ENCODE measurements around the gene OR9Q1. TPM values are rescaled to one million over a fixed set of nuclear protein-coding genes. Genes with fewer than 3 reads are reported as not detected.
"Not testable (repeated sequence)": the region's sequence is repeated elsewhere in the genome, so short reads cannot be mapped to it uniquely, and the experiment has no call there.

Gene OR9Q1
- total RNA-seq, 1 donor from 2014 or later, result not detected

GRCh38 chr11:57979532-57980079 is 44.1 kb upstream of the OR9Q1 start:
- DNase-seq (ENCODE audit: low spot score in 2 of 2), result no peak
- no peaks in the 10 kb centered on the region for H3K9me3 ChIP-seq
- no peak overlapping the region for H3K4me3 ChIP-seq
- no peaks in the 10 kb centered on the region for H3K36me3 ChIP-seq
- TF ChIP-seq CTCF (IDR thresholded peaks at IDR 0.05), result no peak
- peaks cover 0 to 4% of the 10 kb centered on the region in 2 donors for H3K4me1 ChIP-seq
- no peak overlapping the region for H3K27ac ChIP-seq
- H3K27me3 ChIP-seq, result no peaks in the 10 kb centered on the region
- intact Hi-C loops (cut with DNase I), result no loop called here

- Histone ChIP-seq H3K36me3 (no peaks in the 10 kb centered on the region), H3K4me3 (no peak overlapping the region), H3K27me3 (no peaks in the 10 kb centered on the region), H3K9me3 (no peaks in the 10 kb centered on the region), H3K27ac (no peak overlapping the region), H3K4me1 (peaks cover 0 to 4% of the 10 kb centered on the region in 2 donors)
- DNase-seq (ENCODE audit: low spot score in 2 of 2), result no peak
- TF ChIP-seq CTCF (IDR thresholded peaks at IDR 0.05), result no peak
- intact Hi-C loops (cut with DNase I), result no loop called here
These were observed 43.5 kb upstream of the OR9Q1 start for GRCh38 chr11:57980201-57980600.

DNA sequence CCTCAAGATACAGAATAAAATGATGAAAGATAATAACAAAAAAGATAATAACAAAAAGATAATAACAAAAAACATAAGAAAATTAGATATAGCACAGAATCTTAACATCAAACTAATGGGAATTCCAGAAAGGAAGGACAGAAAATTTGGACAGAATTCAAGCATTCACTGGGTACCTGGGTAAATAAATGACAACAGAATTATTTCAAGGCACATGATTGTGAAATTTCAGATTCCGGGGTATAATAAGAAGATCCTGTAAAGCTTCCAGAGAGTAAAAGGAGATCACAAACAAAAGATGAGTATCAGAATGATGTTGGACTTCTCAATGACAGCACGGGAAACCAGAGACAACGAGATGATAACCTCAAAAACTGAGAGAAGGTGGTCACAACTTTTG is 42.1 kb upstream of the OR9Q1 start:
- intact Hi-C loops (cut with DNase I), result no loop called here

GRCh38 chr11:57982776-57983175 is 40.9 kb upstream of the OR9Q1 start:
- Histone ChIP-seq H3K4me1 (peaks cover 0 to 4% of the 10 kb centered on the region in 2 donors), H3K9me3 (no peaks in the 10 kb centered on the region), H3K4me3 (no peak overlapping the region), H3K36me3 (no peaks in the 10 kb centered on the region), H3K27me3 (no peaks in the 10 kb centered on the region), H3K27ac (no peak overlapping the region)
- no peak for DNase-seq (ENCODE audit: low spot score in 2 of 2)
- intact Hi-C loops (cut with DNase I), result no loop called here
- TF ChIP-seq CTCF (IDR thresholded peaks at IDR 0.05), result no peak

More for the DNA sequence above, 42.1 kb upstream of the OR9Q1 start:
- peaks cover 0 to 4% of the 10 kb centered on the region in 2 donors for H3K4me1 ChIP-seq
- TF ChIP-seq CTCF (IDR thresholded peaks at IDR 0.05), result no peak
- no peak overlapping the region for H3K4me3 ChIP-seq
- no peak overlapping the region for H3K27ac ChIP-seq
- no peaks in the 10 kb centered on the region for H3K27me3 ChIP-seq
- no peaks in the 10 kb centered on the region for H3K36me3 ChIP-seq
- H3K9me3 ChIP-seq, result no peaks in the 10 kb centered on the region
- no peak for DNase-seq (ENCODE audit: low spot score in 2 of 2)

GRCh38 chr11:57983191-57983590 is 40.5 kb upstream of the OR9Q1 start:
- H3K4me1 ChIP-seq, result peaks cover 0 to 4% of the 10 kb centered on the region in 2 donors
- no peaks in the 10 kb centered on the region for H3K27me3 ChIP-seq
- peaks cover 0 to 2% of the 10 kb centered on the region in 2 donors for H3K9me3 ChIP-seq
- H3K36me3 ChIP-seq, result no peaks in the 10 kb centered on the region
- no peak overlapping the region for H3K4me3 ChIP-seq
- DNase-seq (ENCODE audit: low spot score in 2 of 2), result no peak
- TF ChIP-seq CTCF (IDR thresholded peaks at IDR 0.05), result no peak
- H3K27ac ChIP-seq, result no peak overlapping the region
- intact Hi-C loops (cut with DNase I), result no loop called here

DNA sequence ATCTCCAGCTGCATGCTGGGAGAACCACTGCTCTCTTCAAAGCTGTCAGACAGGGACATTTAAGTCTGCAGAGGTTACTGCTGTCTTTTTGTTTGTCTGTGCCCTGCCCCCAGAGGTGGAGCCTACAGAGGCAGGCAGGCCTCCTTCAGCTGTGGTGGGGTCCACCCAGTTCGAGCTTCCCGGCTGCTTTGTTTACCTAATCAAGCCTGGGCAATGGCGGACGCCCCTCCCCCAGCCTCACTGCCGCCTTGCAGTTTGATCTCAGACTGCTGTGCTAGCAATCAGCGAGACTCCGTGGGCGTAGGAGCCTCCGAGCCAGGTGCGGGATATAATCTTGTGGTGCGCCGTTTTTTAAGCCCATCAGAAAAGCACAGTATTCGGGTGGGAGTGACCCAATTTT is 24.2 kb upstream of the OR9Q1 start:
- H3K27me3 ChIP-seq; DNase-seq (ENCODE audit: low spot score in 2 of 2); H3K9me3 ChIP-seq; H3K4me1 ChIP-seq; H3K4me3 ChIP-seq; intact Hi-C loops (cut with DNase I); H3K27ac ChIP-seq; H3K36me3 ChIP-seq: not testable (repeated sequence)

- H3K27me3 ChIP-seq; H3K27ac ChIP-seq; H3K9me3 ChIP-seq; H3K36me3 ChIP-seq; H3K4me3 ChIP-seq; intact Hi-C loops (cut with DNase I); H3K4me1 ChIP-seq; DNase-seq (ENCODE audit: low spot score in 2 of 2): not testable (repeated sequence)
These were observed 23.7 kb upstream of the OR9Q1 start for GRCh38 chr11:58000021-58000420.
